ENCODE results near the gene SORCS1.

- TF ChIP-seq CTCF (IDR thresholded peaks at IDR 0.05; ENCODE audit: low read length) (no peak), EZH2 (IDR thresholded peaks at IDR 0.05; ENCODE audit: borderline replicate concordance, low read length) (no peak)
Observed at GRCh38 chr10:106714734-106715555, 449.6 kb downstream of the SORCS1 start.
